Measurements from ENCODE around the gene GLMP. TPM values are rescaled to one million over a fixed set of nuclear protein-coding genes. Genes with fewer than 3 reads are reported as not detected.

GLMP gene
- total and polyA plus RNA-seq, 2 of the 13 experiments (the other 11 are each of a cell fraction or from before 2014, with no cell fraction given) = 44.6 to 75.8 TPM

DNA sequence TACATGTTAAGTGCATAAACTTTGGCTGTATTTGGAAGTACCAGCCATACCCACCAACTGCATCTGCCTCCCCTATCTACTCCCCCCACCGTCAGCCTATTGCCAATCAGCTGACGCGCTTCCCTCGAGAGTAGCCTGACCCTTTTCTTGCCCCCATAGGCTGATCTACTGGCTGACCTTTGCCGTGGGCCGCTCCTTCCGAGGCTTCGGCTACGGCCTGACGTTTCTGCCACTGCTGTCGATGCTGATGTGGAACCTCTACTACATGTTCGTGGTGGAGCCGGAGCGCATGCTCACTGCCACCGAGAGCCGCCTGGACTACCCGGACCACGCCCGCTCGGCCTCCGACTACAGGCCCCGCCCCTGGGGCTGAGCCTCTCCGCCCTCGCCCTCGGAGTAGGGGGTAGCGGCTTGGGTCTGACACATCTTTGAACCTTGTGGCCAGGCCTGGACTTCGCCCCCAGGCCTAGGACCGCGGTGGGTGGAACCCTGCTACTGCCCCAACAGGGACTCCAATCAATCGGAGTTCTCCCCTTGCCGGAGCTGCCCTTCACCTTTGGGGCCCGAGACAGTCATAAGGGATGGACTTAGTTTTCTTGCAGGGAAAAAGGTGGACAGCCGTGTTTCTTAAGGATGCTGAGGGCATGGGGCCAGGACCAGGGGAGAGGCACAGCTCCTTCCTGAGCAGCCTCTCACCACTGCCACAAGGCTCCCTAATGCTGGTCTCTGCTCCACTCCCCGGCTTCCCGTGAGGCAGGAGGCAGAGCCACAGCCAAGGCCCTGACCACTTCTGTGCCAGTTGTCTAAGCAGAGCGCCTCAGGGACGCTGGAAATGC, 4.0 kb downstream of the GLMP start (continued):
- peak in 1 of 2 experiments; percentile 61; a peak in 3 of 4 replicates for TF ChIP-seq NR2F1 (CRISPR knock-in tag; IDR thresholded peaks at IDR 0.05)
- TF ChIP-seq MTA1 (CRISPR knock-in tag; IDR thresholded peaks at IDR 0.05; ENCODE audit: borderline replicate concordance) = peak; percentile 82
- TF ChIP-seq, protein P1, sequence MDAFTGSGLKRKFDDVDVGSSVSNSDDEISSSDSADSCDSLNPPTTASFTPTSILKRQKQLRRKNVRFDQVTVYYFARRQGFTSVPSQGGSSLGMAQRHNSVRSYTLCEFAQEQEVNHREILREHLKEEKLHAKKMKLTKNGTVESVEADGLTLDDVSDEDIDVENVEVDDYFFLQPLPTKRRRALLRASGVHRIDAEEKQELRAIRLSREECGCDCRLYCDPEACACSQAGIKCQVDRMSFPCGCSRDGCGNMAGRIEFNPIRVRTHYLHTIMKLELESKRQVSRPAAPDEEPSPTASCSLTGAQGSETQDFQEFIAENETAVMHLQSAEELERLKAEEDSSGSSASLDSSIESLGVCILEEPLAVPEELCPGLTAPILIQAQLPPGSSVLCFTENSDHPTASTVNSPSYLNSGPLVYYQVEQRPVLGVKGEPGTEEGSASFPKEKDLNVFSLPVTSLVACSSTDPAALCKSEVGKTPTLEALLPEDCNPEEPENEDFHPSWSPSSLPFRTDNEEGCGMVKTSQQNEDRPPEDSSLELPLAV (CRISPR knock-in tag; conservative IDR thresholded peaks at IDR 0.05; ENCODE audit: low read depth) = no peak
- no peak; the same call in 1 of the 2 replicates for TF ChIP-seq SNAI1 (CRISPR knock-in tag; IDR thresholded peaks at IDR 0.05; ENCODE audit: borderline replicate concordance)
- no peak for TF ChIP-seq SMC3 (IDR thresholded peaks at IDR 0.05; ENCODE audit: low read length)
- TF ChIP-seq ZNF407 (CRISPR knock-in tag; IDR thresholded peaks at IDR 0.05; ENCODE audit: not compliant biosample characterization) = peak; percentile 59
- TF ChIP-seq YEATS4 (CRISPR knock-in tag; IDR thresholded peaks at IDR 0.05; ENCODE audit: borderline replicate concordance) = peak; percentile 81; the same call in 1 of the 2 replicates
- TF ChIP-seq, protein P2, sequence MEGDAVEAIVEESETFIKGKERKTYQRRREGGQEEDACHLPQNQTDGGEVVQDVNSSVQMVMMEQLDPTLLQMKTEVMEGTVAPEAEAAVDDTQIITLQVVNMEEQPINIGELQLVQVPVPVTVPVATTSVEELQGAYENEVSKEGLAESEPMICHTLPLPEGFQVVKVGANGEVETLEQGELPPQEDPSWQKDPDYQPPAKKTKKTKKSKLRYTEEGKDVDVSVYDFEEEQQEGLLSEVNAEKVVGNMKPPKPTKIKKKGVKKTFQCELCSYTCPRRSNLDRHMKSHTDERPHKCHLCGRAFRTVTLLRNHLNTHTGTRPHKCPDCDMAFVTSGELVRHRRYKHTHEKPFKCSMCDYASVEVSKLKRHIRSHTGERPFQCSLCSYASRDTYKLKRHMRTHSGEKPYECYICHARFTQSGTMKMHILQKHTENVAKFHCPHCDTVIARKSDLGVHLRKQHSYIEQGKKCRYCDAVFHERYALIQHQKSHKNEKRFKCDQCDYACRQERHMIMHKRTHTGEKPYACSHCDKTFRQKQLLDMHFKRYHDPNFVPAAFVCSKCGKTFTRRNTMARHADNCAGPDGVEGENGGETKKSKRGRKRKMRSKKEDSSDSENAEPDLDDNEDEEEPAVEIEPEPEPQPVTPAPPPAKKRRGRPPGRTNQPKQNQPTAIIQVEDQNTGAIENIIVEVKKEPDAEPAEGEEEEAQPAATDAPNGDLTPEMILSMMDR (CRISPR knock-in tag; IDR thresholded peaks at IDR 0.05) = 0 out of 2 replicates have a peak, but pooled peaks have one; percentile 11
- peak; percentile 78 for TF ChIP-seq ZNF781 (CRISPR knock-in tag; IDR thresholded peaks at IDR 0.05; ENCODE audit: borderline replicate concordance, not compliant biosample characterization)
- peak; percentile 22; the same call in 1 of the 2 replicates for TF ChIP-seq ZNF788 (CRISPR knock-in tag; IDR thresholded peaks at IDR 0.05; ENCODE audit: borderline replicate concordance)
- TF ChIP-seq, protein P3, sequence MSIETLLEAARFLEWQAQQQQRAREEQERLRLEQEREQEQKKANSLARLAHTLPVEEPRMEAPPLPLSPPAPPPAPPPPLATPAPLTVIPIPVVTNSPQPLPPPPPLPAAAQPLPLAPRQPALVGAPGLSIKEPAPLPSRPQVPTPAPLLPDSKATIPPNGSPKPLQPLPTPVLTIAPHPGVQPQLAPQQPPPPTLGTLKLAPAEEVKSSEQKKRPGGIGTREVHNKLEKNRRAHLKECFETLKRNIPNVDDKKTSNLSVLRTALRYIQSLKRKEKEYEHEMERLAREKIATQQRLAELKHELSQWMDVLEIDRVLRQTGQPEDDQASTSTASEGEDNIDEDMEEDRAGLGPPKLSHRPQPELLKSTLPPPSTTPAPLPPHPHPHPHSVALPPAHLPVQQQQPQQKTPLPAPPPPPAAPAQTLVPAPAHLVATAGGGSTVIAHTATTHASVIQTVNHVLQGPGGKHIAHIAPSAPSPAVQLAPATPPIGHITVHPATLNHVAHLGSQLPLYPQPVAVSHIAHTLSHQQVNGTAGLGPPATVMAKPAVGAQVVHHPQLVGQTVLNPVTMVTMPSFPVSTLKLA (IDR thresholded peaks at IDR 0.05) = peak; percentile 49; the same call in 1 of the 2 replicates
